HepG2 (cell line): ENCODE data around the gene RABGGTA. TPM values are rescaled to one million over a fixed set of nuclear protein-coding genes. Genes with fewer than 3 reads are reported as not detected.
A peak's percentile ranks its signal among the peaks of the same experiment; 100 is the strongest.

Experiments used
- ARNT2 ChIP-seq: sonication (generic); formaldehyde crosslinking; IDR thresholded peaks from 2 replicates; pipeline ENCODE4 v1.8.0; 2022; ENCODE audit warnings: mild to moderate bottlenecking, low read depth, missing genetic modification reagents, moderate library complexity
- FLYWCH1 ChIP-seq: sonication (generic); formaldehyde crosslinking; IDR thresholded peaks from 2 replicates; pipeline ENCODE4 v1.8.1; 2023; ENCODE audit warnings: mild to moderate bottlenecking, missing genetic modification reagents
- GATAD2A ChIP-seq: IDR thresholded peaks from 2 replicates; pipeline ENCODE4 v1.6.1; 2016
- HNF4G ChIP-seq, 2 experiments: sonication (generic) in 1 of 2; formaldehyde crosslinking in 1 of 2; IDR thresholded peaks; 2 replicates each; pipeline versions ENCODE4 v1.4.0 to v1.6.1; 2011 to 2020; ENCODE audit warnings: borderline replicate concordance in 2 of 2, low read depth in 2 of 2, mild to moderate bottlenecking in 2 of 2, low read length in 1 of 2, missing genetic modification reagents in 1 of 2, moderate library complexity in 1 of 2
- KLF12 ChIP-seq: sonication (generic); formaldehyde crosslinking; IDR thresholded peaks from 2 replicates; pipeline ENCODE4 v1.4.0; 2020; ENCODE audit warnings: missing genetic modification reagents, borderline replicate concordance
- MIXL1 ChIP-seq: IDR thresholded peaks from 2 replicates; pipeline ENCODE4 v1.6.1; 2016
- MYNN ChIP-seq: sonication (generic); formaldehyde crosslinking; IDR thresholded peaks from 2 replicates; pipeline ENCODE4 v1.4.0; 2020; ENCODE audit warnings: mild to moderate bottlenecking, low read depth, missing genetic modification reagents
- RAD51 ChIP-seq: fragments of 450-650 bp; IDR thresholded peaks from 2 replicates; pipeline ENCODE4 v1.6.1; 2016; ENCODE audit warnings: borderline replicate concordance
- SMAD3 ChIP-seq: sonication (generic); formaldehyde crosslinking; IDR thresholded peaks from 2 replicates; pipeline ENCODE4 v1.4.0; 2020; ENCODE audit warnings: missing genetic modification reagents
- SMARCC2 ChIP-seq: fragments of 450-650 bp; IDR thresholded peaks from 2 replicates; pipeline ENCODE4 v1.6.1; 2017; ENCODE audit warnings: antibody characterized with exemption, mild to moderate bottlenecking
- TOE1 ChIP-seq: sonication (generic); formaldehyde crosslinking; IDR thresholded peaks from 2 replicates; pipeline ENCODE4 v1.4.0; 2020; ENCODE audit warnings: mild to moderate bottlenecking, missing genetic modification reagents
- ZBTB38 ChIP-seq: sonication (generic); formaldehyde crosslinking; IDR thresholded peaks from 2 replicates; pipeline ENCODE4 v1.5.1; 2020; ENCODE audit warnings: mild to moderate bottlenecking, missing genetic modification reagents
- ZFYVE20 ChIP-seq: sonication (generic); formaldehyde crosslinking; IDR thresholded peaks from 2 replicates; pipeline ENCODE4 v1.8.0; 2023; ENCODE audit warnings: low read depth, mild to moderate bottlenecking, moderate library complexity, missing genetic modification reagents, borderline replicate concordance
- ZNF121 ChIP-seq: sonication (generic); formaldehyde crosslinking; IDR thresholded peaks from 2 replicates; pipeline ENCODE4 v1.5.0; 2020; ENCODE audit warnings: mild to moderate bottlenecking, missing genetic modification reagents
- ZNF552 ChIP-seq: sonication (generic); formaldehyde crosslinking; IDR thresholded peaks from 2 replicates; pipeline ENCODE4 v1.9.0; 2022; ENCODE audit warnings: missing genetic modification reagents, mild to moderate bottlenecking, borderline replicate concordance
- ZSCAN25 ChIP-seq: sonication (generic); formaldehyde crosslinking; IDR thresholded peaks from 2 replicates; pipeline ENCODE4 v1.8.0; 2022; ENCODE audit warnings: mild to moderate bottlenecking, missing genetic modification reagents
- polyA plus RNA-seq, 8 experiments: library from polyadenylated mRNA; depleted of rRNA in 3 of 8; stranded (reverse) in 7 of 8; unstranded in 1 of 8; fragments of >200 nt; fragmentation: Illumina TruSeq in 4 of 8; extraction: Trizol in 4 of 8; gene quantifications; 2 replicates each; pipeline versions ENCODE4 v1.2.1 to v1.2.3, GENCODE V29; 2011 to 2016; ENCODE audit warnings: low read depth in 4 of 8, missing spikeins in 1 of 8, mixed read lengths in 1 of 8; ENCODE audit not compliant: insufficient read depth in 1 of 8
- total RNA-seq, 5 experiments: library from RNA; depleted of rRNA; stranded (reverse); fragments of >200 nt; fragmentation: Illumina TruSeq; extraction: Trizol; gene quantifications; 2 replicates each; pipeline ENCODE4 v1.2.3, GENCODE V29; 2016; ENCODE audit warnings: low read depth in 1 of 5
- TF ChIP-seq, protein P1 (sequence below): sonication (generic); formaldehyde crosslinking; IDR thresholded peaks from 2 replicates; pipeline ENCODE4 v1.5.0; 2020; ENCODE audit warnings: missing genetic modification reagents
- TF ChIP-seq, protein P2 (sequence below): sonication (generic); formaldehyde crosslinking; IDR thresholded peaks from 2 replicates; pipeline ENCODE4 v1.4.0; 2020; ENCODE audit warnings: missing genetic modification reagents
- TF ChIP-seq, protein P3 (sequence below): sonication (generic); formaldehyde crosslinking; IDR thresholded peaks from 2 replicates; pipeline ENCODE4 v1.4.0; 2020; ENCODE audit warnings: missing genetic modification reagents, mild to moderate bottlenecking, borderline replicate concordance
- TF ChIP-seq, protein P4 (sequence below): sonication (generic); formaldehyde crosslinking; IDR thresholded peaks from 2 replicates; pipeline ENCODE4 v1.4.0; 2020; ENCODE audit warnings: missing genetic modification reagents
- TF ChIP-seq, protein P5 (sequence below): sonication (generic); formaldehyde crosslinking; IDR thresholded peaks from 2 replicates; pipeline ENCODE4 v1.8.0; 2022; ENCODE audit warnings: missing genetic modification reagents, mild to moderate bottlenecking, inconsistent platforms, borderline replicate concordance
- TF ChIP-seq, protein P6 (sequence below): sonication (generic); formaldehyde crosslinking; IDR thresholded peaks from 2 replicates; pipeline ENCODE4 v1.5.1; 2020; ENCODE audit warnings: missing genetic modification reagents, mild to moderate bottlenecking, borderline replicate concordance

Gene RABGGTA
- total and polyA plus RNA-seq, 2 of the 13 experiments (the other 11 are each of a cell fraction or from before 2014, with no cell fraction given): 57.9 to 90.8 TPM

DNA sequence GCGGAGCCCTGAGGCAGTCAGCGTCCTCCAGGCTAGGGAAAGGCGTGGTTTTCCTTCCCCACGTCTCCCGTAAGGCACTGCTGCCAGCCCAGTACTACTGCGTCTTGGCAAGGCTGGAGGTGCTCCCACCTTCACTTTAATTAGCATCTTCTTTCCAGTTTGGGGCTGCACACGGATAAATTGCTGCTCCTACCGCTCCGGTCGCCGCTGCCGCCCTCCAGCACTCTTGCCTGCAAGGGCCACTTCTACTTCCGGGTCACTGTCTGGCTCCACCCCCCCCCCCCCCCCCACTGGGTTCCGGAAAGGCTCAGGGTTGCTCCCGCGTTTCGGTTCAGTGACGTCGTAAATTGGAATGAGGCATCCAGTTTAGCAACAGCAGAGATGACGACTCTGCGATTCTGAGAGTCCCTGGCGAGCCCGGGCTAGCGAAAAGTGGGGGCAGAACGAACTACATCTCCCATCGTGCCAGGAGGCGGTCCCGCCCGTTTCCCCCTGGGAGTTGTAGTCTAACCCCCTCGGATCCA lies 39.2 kb downstream of the RABGGTA start, which contains the start of gene NEDD8 (continued):
- TF ChIP-seq, protein P1, sequence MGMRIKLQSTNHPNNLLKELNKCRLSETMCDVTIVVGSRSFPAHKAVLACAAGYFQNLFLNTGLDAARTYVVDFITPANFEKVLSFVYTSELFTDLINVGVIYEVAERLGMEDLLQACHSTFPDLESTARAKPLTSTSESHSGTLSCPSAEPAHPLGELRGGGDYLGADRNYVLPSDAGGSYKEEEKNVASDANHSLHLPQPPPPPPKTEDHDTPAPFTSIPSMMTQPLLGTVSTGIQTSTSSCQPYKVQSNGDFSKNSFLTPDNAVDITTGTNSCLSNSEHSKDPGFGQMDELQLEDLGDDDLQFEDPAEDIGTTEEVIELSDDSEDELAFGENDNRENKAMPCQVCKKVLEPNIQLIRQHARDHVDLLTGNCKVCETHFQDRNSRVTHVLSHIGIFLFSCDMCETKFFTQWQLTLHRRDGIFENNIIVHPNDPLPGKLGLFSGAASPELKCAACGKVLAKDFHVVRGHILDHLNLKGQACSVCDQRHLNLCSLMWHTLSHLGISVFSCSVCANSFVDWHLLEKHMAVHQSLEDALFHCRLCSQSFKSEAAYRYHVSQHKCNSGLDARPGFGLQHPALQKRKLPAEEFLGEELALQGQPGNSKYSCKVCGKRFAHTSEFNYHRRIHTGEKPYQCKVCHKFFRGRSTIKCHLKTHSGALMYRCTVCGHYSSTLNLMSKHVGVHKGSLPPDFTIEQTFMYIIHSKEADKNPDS: no peak
- TF ChIP-seq, protein P2, sequence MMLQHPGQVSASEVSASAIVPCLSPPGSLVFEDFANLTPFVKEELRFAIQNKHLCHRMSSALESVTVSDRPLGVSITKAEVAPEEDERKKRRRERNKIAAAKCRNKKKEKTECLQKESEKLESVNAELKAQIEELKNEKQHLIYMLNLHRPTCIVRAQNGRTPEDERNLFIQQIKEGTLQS (CRISPR knock-in tag): 0 out of 2 replicates have a peak, but pooled peaks have one; percentile 1
- TF ChIP-seq, protein P3, sequence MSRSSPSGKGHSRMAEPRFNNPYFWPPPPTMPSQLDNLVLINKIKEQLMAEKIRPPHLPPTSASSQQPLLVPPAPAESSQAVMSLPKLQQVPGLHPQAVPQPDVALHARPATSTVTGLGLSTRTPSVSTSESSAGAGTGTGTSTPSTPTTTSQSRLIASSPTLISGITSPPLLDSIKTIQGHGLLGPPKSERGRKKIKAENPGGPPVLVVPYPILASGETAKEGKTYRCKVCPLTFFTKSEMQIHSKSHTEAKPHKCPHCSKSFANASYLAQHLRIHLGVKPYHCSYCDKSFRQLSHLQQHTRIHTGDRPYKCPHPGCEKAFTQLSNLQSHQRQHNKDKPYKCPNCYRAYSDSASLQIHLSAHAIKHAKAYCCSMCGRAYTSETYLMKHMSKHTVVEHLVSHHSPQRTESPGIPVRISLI (CRISPR knock-in tag): no peak
- TF ChIP-seq ZSCAN25 (CRISPR knock-in tag): peak; percentile 88
- TF ChIP-seq, protein P4, sequence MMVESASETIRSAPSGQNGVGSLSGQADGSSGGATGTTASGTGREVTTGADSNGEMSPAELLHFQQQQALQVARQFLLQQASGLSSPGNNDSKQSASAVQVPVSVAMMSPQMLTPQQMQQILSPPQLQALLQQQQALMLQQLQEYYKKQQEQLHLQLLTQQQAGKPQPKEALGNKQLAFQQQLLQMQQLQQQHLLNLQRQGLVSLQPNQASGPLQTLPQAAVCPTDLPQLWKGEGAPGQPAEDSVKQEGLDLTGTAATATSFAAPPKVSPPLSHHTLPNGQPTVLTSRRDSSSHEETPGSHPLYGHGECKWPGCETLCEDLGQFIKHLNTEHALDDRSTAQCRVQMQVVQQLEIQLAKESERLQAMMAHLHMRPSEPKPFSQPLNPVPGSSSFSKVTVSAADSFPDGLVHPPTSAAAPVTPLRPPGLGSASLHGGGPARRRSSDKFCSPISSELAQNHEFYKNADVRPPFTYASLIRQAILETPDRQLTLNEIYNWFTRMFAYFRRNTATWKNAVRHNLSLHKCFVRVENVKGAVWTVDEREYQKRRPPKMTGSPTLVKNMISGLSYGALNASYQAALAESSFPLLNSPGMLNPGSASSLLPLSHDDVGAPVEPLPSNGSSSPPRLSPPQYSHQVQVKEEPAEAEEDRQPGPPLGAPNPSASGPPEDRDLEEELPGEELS (CRISPR knock-in tag): no peak; the same call in 1 of the 2 replicates
- TF ChIP-seq HNF4G (IDR thresholded peaks at IDR 0.05; ENCODE audit: borderline replicate concordance, low read depth, low read length): no peak
- TF ChIP-seq HNF4G (CRISPR knock-in tag; IDR thresholded peaks at IDR 0.05; ENCODE audit: borderline replicate concordance, low read depth): peak; percentile 38; the same call in 1 of the 2 replicates
- TF ChIP-seq MIXL1 (CRISPR knock-in tag): peak; percentile 13; the same call in 1 of the 2 replicates
- TF ChIP-seq KLF12 (CRISPR knock-in tag): no peak; the same call in 1 of the 2 replicates
- TF ChIP-seq ZFYVE20 (CRISPR knock-in tag): no peak; the same call in 1 of the 2 replicates
- peak; percentile 72 for TF ChIP-seq TOE1
- TF ChIP-seq ZNF552 (CRISPR knock-in tag): no peak; the same call in 1 of the 2 replicates
- peak; percentile 68; the same call in 1 of the 2 replicates for TF ChIP-seq MYNN (CRISPR knock-in tag)
- no peak for TF ChIP-seq RAD51
- peak; percentile 26; the same call in 1 of the 2 replicates for TF ChIP-seq ARNT2 (CRISPR knock-in tag)
- TF ChIP-seq, protein P5, sequence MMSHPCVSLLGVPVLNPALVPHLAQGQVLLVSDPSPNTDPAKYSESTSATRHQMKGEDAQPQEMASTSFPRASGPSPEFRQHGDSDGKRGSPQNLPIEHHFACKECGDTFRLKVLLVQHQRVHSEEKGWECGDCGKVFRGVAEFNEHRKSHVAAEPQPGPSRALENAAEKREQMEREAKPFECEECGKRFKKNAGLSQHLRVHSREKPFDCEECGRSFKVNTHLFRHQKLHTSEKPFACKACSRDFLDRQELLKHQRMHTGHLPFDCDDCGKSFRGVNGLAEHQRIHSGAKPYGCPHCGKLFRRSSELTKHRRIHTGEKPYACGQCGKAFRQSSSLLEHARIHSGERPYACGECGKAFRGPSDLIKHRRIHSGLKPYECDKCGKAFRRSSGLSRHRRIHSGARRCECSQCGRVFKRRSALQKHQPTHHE (CRISPR knock-in tag): no peak; the same call in 1 of the 2 replicates
- TF ChIP-seq ZBTB38 (CRISPR knock-in tag): peak; percentile 9; the same call in 1 of the 2 replicates
- TF ChIP-seq SMARCC2: no peak
- no peak for TF ChIP-seq FLYWCH1 (CRISPR knock-in tag)
- TF ChIP-seq SMAD3: peak; percentile 88
- TF ChIP-seq ZNF121 (CRISPR knock-in tag): no peak; the same call in 1 of the 2 replicates
- TF ChIP-seq GATAD2A: no peak
- TF ChIP-seq, protein P6, sequence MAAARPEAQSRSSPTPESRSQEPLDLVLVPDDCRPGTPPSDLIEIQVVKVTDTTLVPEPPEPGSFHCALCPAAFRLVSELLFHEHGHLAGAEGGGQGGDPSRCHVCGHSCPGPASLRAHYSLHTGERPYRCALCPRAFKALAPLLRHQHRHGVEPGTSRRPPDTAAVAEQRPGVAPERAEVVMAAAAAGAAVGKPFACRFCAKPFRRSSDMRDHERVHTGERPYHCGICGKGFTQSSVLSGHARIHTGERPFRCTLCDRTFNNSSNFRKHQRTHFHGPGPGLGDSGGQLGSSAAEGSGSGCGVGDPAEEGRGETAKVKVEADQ (CRISPR knock-in tag): peak; percentile 98
